Astrocyte (in vitro differentiated cells and primary cell): ENCODE results near the gene TENT4A. TPM values are rescaled to one million over a fixed set of nuclear protein-coding genes. Genes with fewer than 3 reads are reported as not detected.

Experiments
- DNase-seq: peaks from one replicate; pipeline ENCODE4 v3.0.0-alpha.2; 2010; ENCODE audit warnings: low read depth
- FAIRE-seq: peaks from 2 replicates; lab custom pipeline; 2011; peaks lifted over from hg19 to GRCh38; lab: Jason Lieb, UNC
- H2AFZ ChIP-seq: 2 replicates; pipeline ENCODE4 v1.6.0; 2012; ENCODE audit warnings: low read depth, low read length, inconsistent platforms
- H3K27ac ChIP-seq: 2 replicates; pipeline ENCODE4 v1.5.1; 2011; ENCODE audit warnings: low read depth, low read length, inconsistent platforms
- H3K27me3 ChIP-seq: 2 replicates; pipeline ENCODE4 v1.6.0; 2011; ENCODE audit warnings: low read length, inconsistent platforms; ENCODE audit not compliant: insufficient read depth
- H3K36me3 ChIP-seq: 2 replicates; pipeline ENCODE4 v1.5.1; 2011; ENCODE audit warnings: low read length, inconsistent platforms; ENCODE audit not compliant: insufficient read depth
- H3K4me1 ChIP-seq: 2 replicates; pipeline ENCODE4 v1.5.1; 2011; ENCODE audit warnings: low read length, inconsistent platforms; ENCODE audit not compliant: insufficient read depth
- H3K4me2 ChIP-seq: 2 replicates; pipeline ENCODE4 v1.6.0; 2012; ENCODE audit warnings: low read length, inconsistent platforms
- H3K4me3 ChIP-seq: 2 replicates; pipeline ENCODE4 v1.5.1; 2011; ENCODE audit warnings: low read depth, mild to moderate bottlenecking, low read length, inconsistent platforms; ENCODE audit not compliant: insufficient read depth
- H3K79me2 ChIP-seq: 2 replicates; pipeline ENCODE4 v1.6.0; 2012; ENCODE audit warnings: mild to moderate bottlenecking, low read length, inconsistent platforms; ENCODE audit not compliant: insufficient read depth
- H3K9ac ChIP-seq: 2 replicates; pipeline ENCODE4 v1.6.0; 2012; ENCODE audit warnings: mild to moderate bottlenecking, low read length, inconsistent platforms
- H3K9me3 ChIP-seq: 2 replicates; pipeline ENCODE4 v1.5.1; 2012; ENCODE audit warnings: low read depth, mild to moderate bottlenecking, low read length, inconsistent platforms; ENCODE audit not compliant: insufficient read depth
- H4K20me1 ChIP-seq: 2 replicates; pipeline ENCODE4 v1.6.0; 2012; ENCODE audit warnings: low read length, inconsistent platforms; ENCODE audit not compliant: insufficient read depth
- H3K27ac Mint-ChIP-seq: one replicate; pipeline ENCODE4 v1.8.0; 2021; ENCODE audit warnings: mild to moderate bottlenecking, mixed read lengths; ENCODE audit not compliant: unreplicated experiment
- H3K27me3 Mint-ChIP-seq: one replicate; pipeline ENCODE4 v1.8.0; 2021; ENCODE audit warnings: low read depth, mixed read lengths; ENCODE audit not compliant: unreplicated experiment
- H3K36me3 Mint-ChIP-seq: one replicate; pipeline ENCODE4 v1.8.0; 2021; ENCODE audit warnings: low read depth, mixed read lengths; ENCODE audit not compliant: unreplicated experiment
- H3K4me1 Mint-ChIP-seq: one replicate; pipeline ENCODE4 v1.8.0; 2021; ENCODE audit warnings: low read depth, mixed read lengths; ENCODE audit not compliant: unreplicated experiment
- H3K4me3 Mint-ChIP-seq: one replicate; pipeline ENCODE4 v1.8.0; 2021; ENCODE audit warnings: mild to moderate bottlenecking, moderate library complexity, mixed read lengths; ENCODE audit not compliant: unreplicated experiment
- H3K9me3 Mint-ChIP-seq: one replicate; pipeline ENCODE4 v1.8.0; 2021; ENCODE audit warnings: mild to moderate bottlenecking, mixed read lengths; ENCODE audit not compliant: unreplicated experiment
- EZH2 ChIP-seq: IDR thresholded peaks from 2 replicates; pipeline ENCODE4 v1.6.1; 2012; ENCODE audit warnings: mild to moderate bottlenecking, low read length, inconsistent platforms; ENCODE audit not compliant: insufficient read depth
- total RNA-seq: library from RNA; stranded (reverse); gene quantifications from 2 replicates; pipeline ENCODE4 v1.2.1, GENCODE V29; 2021
- TF ChIP-seq, protein P1 (sequence below): IDR thresholded peaks from 2 replicates; pipeline ENCODE4 v1.5.1; 2011; ENCODE audit warnings: low read depth, mild to moderate bottlenecking, inconsistent platforms, low read length, moderate library complexity; ENCODE audit not compliant: insufficient read depth

Gene TENT4A
- total RNA-seq, 1 donor from 2014 or later = 18.8 TPM

GRCh38 chr5:6747103-6747502 is 33.9 kb downstream of the TENT4A start:
- H3K4me3 ChIP-seq = no peak overlapping the region
- H3K9me3 ChIP-seq = no peaks in the 10 kb centered on the region
- DNase-seq = no peak
- H4K20me1 ChIP-seq = peaks cover 72% of the 10 kb centered on the region
- Mint-ChIP-seq H3K27ac (no peak overlapping the region), H3K4me1 (peaks cover 4% of the 10 kb centered on the region), H3K27me3 (no peaks in the 10 kb centered on the region), H3K36me3 (peaks cover 9% of the 10 kb centered on the region), H3K9me3 (no peaks in the 10 kb centered on the region), H3K4me3 (no peak overlapping the region)
- no peak for FAIRE-seq
- no peak overlapping the region for H3K27ac ChIP-seq
- no peaks in the 10 kb centered on the region for H3K27me3 ChIP-seq
- TF ChIP-seq, protein P1, sequence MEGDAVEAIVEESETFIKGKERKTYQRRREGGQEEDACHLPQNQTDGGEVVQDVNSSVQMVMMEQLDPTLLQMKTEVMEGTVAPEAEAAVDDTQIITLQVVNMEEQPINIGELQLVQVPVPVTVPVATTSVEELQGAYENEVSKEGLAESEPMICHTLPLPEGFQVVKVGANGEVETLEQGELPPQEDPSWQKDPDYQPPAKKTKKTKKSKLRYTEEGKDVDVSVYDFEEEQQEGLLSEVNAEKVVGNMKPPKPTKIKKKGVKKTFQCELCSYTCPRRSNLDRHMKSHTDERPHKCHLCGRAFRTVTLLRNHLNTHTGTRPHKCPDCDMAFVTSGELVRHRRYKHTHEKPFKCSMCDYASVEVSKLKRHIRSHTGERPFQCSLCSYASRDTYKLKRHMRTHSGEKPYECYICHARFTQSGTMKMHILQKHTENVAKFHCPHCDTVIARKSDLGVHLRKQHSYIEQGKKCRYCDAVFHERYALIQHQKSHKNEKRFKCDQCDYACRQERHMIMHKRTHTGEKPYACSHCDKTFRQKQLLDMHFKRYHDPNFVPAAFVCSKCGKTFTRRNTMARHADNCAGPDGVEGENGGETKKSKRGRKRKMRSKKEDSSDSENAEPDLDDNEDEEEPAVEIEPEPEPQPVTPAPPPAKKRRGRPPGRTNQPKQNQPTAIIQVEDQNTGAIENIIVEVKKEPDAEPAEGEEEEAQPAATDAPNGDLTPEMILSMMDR = no peak
- no peak for TF ChIP-seq EZH2
- H3K36me3 ChIP-seq = peaks cover 21% of the 10 kb centered on the region
- no peak overlapping the region for H2AFZ ChIP-seq
- no peak overlapping the region for H3K9ac ChIP-seq
- H3K4me2 ChIP-seq = no peak overlapping the region
- peaks cover 71% of the 10 kb centered on the region for H3K79me2 ChIP-seq
- no peaks in the 10 kb centered on the region for H3K4me1 ChIP-seq

GRCh38 chr5:6748142-6748541 is 34.9 kb downstream of the TENT4A start:
- peaks cover 27% of the 10 kb centered on the region for H3K36me3 ChIP-seq
- no peaks in the 10 kb centered on the region for H3K9me3 Mint-ChIP-seq
- FAIRE-seq (no peak), DNase-seq (no peak)
- H4K20me1 ChIP-seq = peaks cover 64% of the 10 kb centered on the region
- H3K4me1 ChIP-seq = no peaks in the 10 kb centered on the region
- no peak overlapping the region for H3K4me3 ChIP-seq
- no peak overlapping the region for H2AFZ ChIP-seq
- peaks cover 67% of the 10 kb centered on the region for H3K79me2 ChIP-seq
- H3K4me2 ChIP-seq = no peak overlapping the region
- TF ChIP-seq, protein P1 = no peak
- TF ChIP-seq EZH2 = no peak
- peaks cover 4% of the 10 kb centered on the region for H3K4me1 Mint-ChIP-seq
- no peak overlapping the region for H3K4me3 Mint-ChIP-seq
- H3K27me3 ChIP-seq = no peaks in the 10 kb centered on the region
- no peaks in the 10 kb centered on the region for H3K9me3 ChIP-seq
- peaks cover 12% of the 10 kb centered on the region for H3K36me3 Mint-ChIP-seq
- H3K27me3 Mint-ChIP-seq = no peaks in the 10 kb centered on the region
- H3K27ac Mint-ChIP-seq = no peak overlapping the region
- no peak overlapping the region for H3K27ac ChIP-seq
- no peak overlapping the region for H3K9ac ChIP-seq

DNA sequence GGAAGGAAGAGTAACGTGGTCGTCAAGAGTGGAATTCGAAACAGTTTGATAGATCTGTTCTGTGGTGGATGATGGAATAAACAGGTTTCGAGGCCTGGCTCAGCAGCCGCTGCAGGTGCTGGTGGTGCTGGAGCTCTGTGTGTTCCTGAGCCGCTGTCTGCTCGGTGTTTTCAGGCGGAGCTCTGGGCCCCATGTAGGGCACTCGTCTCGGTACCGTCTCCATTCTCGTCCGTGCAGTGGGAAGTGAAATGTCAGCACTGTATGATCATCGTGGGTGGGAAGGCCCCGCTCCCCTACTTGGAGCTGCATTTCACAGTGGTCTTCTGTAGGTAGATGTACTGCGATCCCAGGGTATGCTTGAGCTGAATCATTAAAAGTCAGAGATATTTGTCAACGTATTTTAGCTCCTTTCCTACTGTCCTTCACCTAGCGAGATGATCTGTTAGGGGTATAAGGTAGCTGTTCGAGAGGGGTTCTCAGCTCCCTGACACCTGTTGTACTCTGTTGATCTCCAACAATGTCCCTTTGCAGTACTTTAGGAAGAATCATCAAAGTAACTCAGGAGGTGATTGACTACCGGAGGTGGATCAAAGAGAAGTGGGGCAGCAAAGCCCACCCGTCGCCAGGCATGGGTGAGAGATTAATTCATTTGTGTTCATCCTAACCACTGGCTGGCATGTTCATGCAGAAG is 35.9 kb downstream of the TENT4A start:
- H4K20me1 ChIP-seq = peaks cover 61% of the 10 kb centered on the region
- H3K36me3 Mint-ChIP-seq = peaks cover 15% of the 10 kb centered on the region
- no peak overlapping the region for H3K27ac ChIP-seq
- H3K9me3 ChIP-seq = no peaks in the 10 kb centered on the region
- no peak for FAIRE-seq
- peaks cover 4% of the 10 kb centered on the region for H3K4me1 Mint-ChIP-seq
- no peak overlapping the region for H3K4me3 Mint-ChIP-seq
- H3K36me3 ChIP-seq = peaks cover 34% of the 10 kb centered on the region
- no peak overlapping the region for H3K4me3 ChIP-seq
- no peak overlapping the region for H2AFZ ChIP-seq
- H3K27me3 ChIP-seq = no peaks in the 10 kb centered on the region
- no peak overlapping the region for H3K4me2 ChIP-seq
- no peak for DNase-seq
- H3K27me3 Mint-ChIP-seq = no peaks in the 10 kb centered on the region
- no peak for TF ChIP-seq EZH2
- TF ChIP-seq, protein P1 = no peak
- H3K9me3 Mint-ChIP-seq = no peaks in the 10 kb centered on the region
- H3K9ac ChIP-seq = no peak overlapping the region
- peaks cover 59% of the 10 kb centered on the region for H3K79me2 ChIP-seq
- no peaks in the 10 kb centered on the region for H3K4me1 ChIP-seq
- H3K27ac Mint-ChIP-seq = no peak overlapping the region
